Keratinocyte (primary cell): ENCODE data around the gene EFCAB6. TPM values are rescaled to one million over a fixed set of nuclear protein-coding genes. Genes with fewer than 3 reads are reported as not detected.

Source experiments
- DNase-seq: peaks from one replicate; pipeline ENCODE4 v3.0.0-alpha.2; 2011; ENCODE audit warnings: low read depth, missing footprints, low spot score
- FAIRE-seq: peaks from 2 replicates; lab custom pipeline; 2011; peaks lifted over from hg19 to GRCh38; lab: Jason Lieb, UNC
- H2AFZ ChIP-seq: 2 replicates; pipeline ENCODE4 v1.6.0; 2012; ENCODE audit warnings: low read length, control low read depth, inconsistent platforms; ENCODE audit not compliant: control insufficient read depth
- H3K27ac ChIP-seq: 2 replicates; pipeline ENCODE4 v1.5.1; 2011; ENCODE audit warnings: low read length; ENCODE audit not compliant: control insufficient read depth, insufficient read depth
- H3K27me3 ChIP-seq: 3 replicates; pipeline ENCODE4 v1.6.0; 2011; ENCODE audit warnings: low read length; ENCODE audit not compliant: control insufficient read depth, insufficient read depth; ENCODE audit errors: extremely low read depth
- H3K36me3 ChIP-seq, 2 experiments: 2 replicates in 1 of 2; 3 replicates in 1 of 2; pipeline ENCODE4 v1.5.1; 2011; ENCODE audit warnings: low read length in 2 of 2, mild to moderate bottlenecking in 1 of 2; ENCODE audit not compliant: control insufficient read depth in 2 of 2, insufficient read depth in 2 of 2; ENCODE audit errors: extremely low read depth in 1 of 2
- H3K4me1 ChIP-seq: 3 replicates; pipeline ENCODE4 v1.5.1; 2011; ENCODE audit warnings: low read length; ENCODE audit not compliant: control insufficient read depth, insufficient read depth; ENCODE audit errors: extremely low read depth
- H3K4me2 ChIP-seq: 3 replicates; pipeline ENCODE4 v1.6.0; 2011; ENCODE audit warnings: low read depth, low read length; ENCODE audit not compliant: control insufficient read depth, insufficient read depth; ENCODE audit errors: extremely low read depth
- H3K4me3 ChIP-seq, 3 experiments: fragments of 200-600 bp in 1 of 3; sonication (generic) in 1 of 3; 2 replicates in 2 of 3; 3 replicates in 1 of 3; pipeline ENCODE4 v1.5.1; 2011 to 2016; ENCODE audit warnings: low read length in 3 of 3, mild to moderate bottlenecking in 3 of 3, control low read depth in 2 of 3, inconsistent platforms in 1 of 3, low read depth in 1 of 3, mixed read lengths in 1 of 3, mixed run types in 1 of 3, moderate library complexity in 1 of 3; ENCODE audit not compliant: control insufficient read depth in 2 of 3, insufficient read depth in 2 of 3; ENCODE audit errors: extremely low read depth in 1 of 3
- H3K79me2 ChIP-seq: 2 replicates; pipeline ENCODE4 v1.6.0; 2012; ENCODE audit warnings: low read length; ENCODE audit not compliant: control insufficient read depth, insufficient read depth
- H3K9ac ChIP-seq: 3 replicates; pipeline ENCODE4 v1.6.0; 2011; ENCODE audit warnings: low read length; ENCODE audit not compliant: control insufficient read depth, insufficient read depth; ENCODE audit errors: extremely low read depth
- H3K9me1 ChIP-seq: 3 replicates; pipeline ENCODE4 v1.6.0; 2011; ENCODE audit warnings: low read length; ENCODE audit not compliant: control insufficient read depth, insufficient read depth; ENCODE audit errors: extremely low read depth
- H3K9me3 ChIP-seq: 2 replicates; pipeline ENCODE4 v1.5.1; 2012; ENCODE audit warnings: low read depth, low read length; ENCODE audit not compliant: control insufficient read depth
- H4K20me1 ChIP-seq: 3 replicates; pipeline ENCODE4 v1.6.0; 2011; ENCODE audit warnings: low read length; ENCODE audit not compliant: control insufficient read depth, insufficient read depth; ENCODE audit errors: extremely low read depth
- CTCF ChIP-seq, 3 experiments: IDR thresholded peaks in 1 of 3; conservative IDR thresholded peaks in 1 of 3; optimal IDR thresholded peaks in 1 of 3; 2 replicates in 2 of 3; 3 replicates in 1 of 3; pipeline versions ENCODE3 to v1.5.1; 2011; ENCODE audit warnings: low read length in 3 of 3, mild to moderate bottlenecking in 3 of 3, moderate library complexity in 2 of 3, control low read depth in 1 of 3, inconsistent platforms in 1 of 3; ENCODE audit not compliant: insufficient read depth in 2 of 3; ENCODE audit errors: extremely low read depth in 1 of 3
- EZH2 ChIP-seq: IDR thresholded peaks from one replicate; pipeline ENCODE4 v1.6.1; 2012; ENCODE audit warnings: inconsistent platforms, mild to moderate bottlenecking, low read length, moderate library complexity
- dilution Hi-C: fragments of 300-500 bp; cut with MboI; formaldehyde crosslinking; loops from one replicate; pipeline ENCODE4 v1.7.0; 2020; ENCODE audit warnings: low sequenced_read_pairs; ENCODE audit not compliant: extremely low pct_ligation_motif_present
- polyA plus RNA-seq, 5 experiments: library from polyadenylated mRNA; depleted of rRNA in 3 of 5; stranded (reverse) in 3 of 5; stranded (forward) in 1 of 5; unstranded in 1 of 5; fragments of >200 nt; gene quantifications; 1 replicate in 1 of 5; 2 replicates in 3 of 5; 3 replicates in 1 of 5; pipeline versions ENCODE4 v1.2.1 to v1.2.3, GENCODE V29; 2011 to 2012; ENCODE audit warnings: missing spikeins in 2 of 5, low read depth in 1 of 5, low replicate concordance in 1 of 5

The EFCAB6 gene
- polyA plus RNA-seq, 1 donor (not counting 4 experiments of a cell fraction or from before 2014, with no cell fraction given): 0.18 TPM

GRCh38 chr22:43543522-43544288 lies 268.4 kb downstream of the EFCAB6 start:
- H2AFZ ChIP-seq: no peak overlapping the region
- dilution Hi-C loops: no loop called here
- no peaks in the 10 kb centered on the region for H3K79me2 ChIP-seq
- H3K36me3 ChIP-seq: no peaks in the 10 kb centered on the region
- H4K20me1 ChIP-seq: no peaks in the 10 kb centered on the region
- FAIRE-seq (no peak), DNase-seq (no peak)
- H3K9ac ChIP-seq: no peak overlapping the region
- TF ChIP-seq CTCF (optimal IDR thresholded peaks at IDR 0.05 in 1 of 3, IDR thresholded peaks at IDR 0.05 in 1 of 3, conservative IDR thresholded peaks at IDR 0.05 in 1 of 3; ENCODE audit: extremely low read depth in 1 of 3, insufficient read depth in 2 of 3, low read length in 3 of 3) (no peak), EZH2 (no peak)
- peaks cover 8% of the 10 kb centered on the region for H3K27me3 ChIP-seq
- H3K4me3 ChIP-seq: no peak overlapping the region
- H3K4me2 ChIP-seq: no peak overlapping the region
- no peak overlapping the region for H3K27ac ChIP-seq
- no peaks in the 10 kb centered on the region for H3K9me1 ChIP-seq
- H3K4me1 ChIP-seq: peaks cover 2% of the 10 kb centered on the region
- H3K9me3 ChIP-seq: no peaks in the 10 kb centered on the region

DNA sequence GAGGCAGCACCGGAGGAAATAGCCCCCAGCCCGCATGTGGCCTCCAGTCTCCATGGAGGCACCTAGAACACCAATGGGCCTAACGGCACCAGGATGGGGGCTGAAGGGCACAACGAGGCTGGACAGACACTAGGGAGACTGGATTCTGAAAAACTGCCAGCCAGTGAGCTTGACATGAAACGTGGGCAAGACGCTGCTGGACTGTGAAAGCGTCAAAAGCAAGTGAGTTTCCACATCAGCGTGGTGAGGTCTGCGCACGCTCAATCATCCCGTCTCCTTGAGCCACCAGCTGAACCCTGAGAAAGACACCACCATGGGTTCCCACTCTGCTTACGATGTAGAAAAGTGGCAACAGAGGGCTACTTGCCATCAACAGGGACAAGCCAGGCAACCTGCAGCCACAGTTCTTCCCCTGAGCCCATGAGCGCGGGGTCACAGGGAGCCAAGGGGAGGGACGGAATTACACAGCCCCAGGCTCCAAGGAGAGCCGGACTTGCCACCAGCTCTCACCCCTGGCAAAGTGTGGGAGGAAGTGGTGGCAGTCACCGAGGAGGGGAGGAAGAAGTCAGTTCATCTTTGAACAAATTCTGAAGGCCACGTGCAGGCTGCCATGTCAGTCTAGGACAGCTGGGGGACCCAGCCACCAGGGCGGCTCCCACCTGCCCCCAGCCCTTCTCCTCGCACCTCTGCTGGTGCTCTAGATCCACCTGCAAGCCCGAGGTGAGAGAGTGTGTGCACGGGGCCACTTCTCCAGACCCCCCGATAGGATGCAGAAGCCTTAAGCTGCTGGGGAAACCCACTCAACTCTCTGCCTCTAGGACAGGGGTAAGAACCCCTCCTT lies 269.2 kb downstream of the EFCAB6 start:
- dilution Hi-C loops: no loop called here
- no peaks in the 10 kb centered on the region for H3K79me2 ChIP-seq
- no peaks in the 10 kb centered on the region for H3K36me3 ChIP-seq
- H3K9ac ChIP-seq: no peak overlapping the region
- TF ChIP-seq CTCF (optimal IDR thresholded peaks at IDR 0.05 in 1 of 3, IDR thresholded peaks at IDR 0.05 in 1 of 3, conservative IDR thresholded peaks at IDR 0.05 in 1 of 3; ENCODE audit: extremely low read depth in 1 of 3, insufficient read depth in 2 of 3, low read length in 3 of 3): no peak
- TF ChIP-seq EZH2: no peak
- FAIRE-seq (no peak), DNase-seq (no peak)
- H3K27ac ChIP-seq: no peak overlapping the region
- H3K9me1 ChIP-seq: no peaks in the 10 kb centered on the region
- no peak overlapping the region for H2AFZ ChIP-seq
- H3K4me1 ChIP-seq: peaks cover 2% of the 10 kb centered on the region
- no peak overlapping the region for H3K4me3 ChIP-seq
- no peaks in the 10 kb centered on the region for H4K20me1 ChIP-seq
- peaks cover 8% of the 10 kb centered on the region for H3K27me3 ChIP-seq
- no peaks in the 10 kb centered on the region for H3K9me3 ChIP-seq
- no peak overlapping the region for H3K4me2 ChIP-seq
